HG03521 (cell line): ENCODE results near the gene GLRX.
"Not testable (repeated sequence)": the region's sequence is repeated elsewhere in the genome, so short reads cannot be mapped to it uniquely, and the experiment has no call there.

Source experiments
- ATAC-seq: cut with Tn5 transposase; IDR thresholded peaks from one replicate; pipeline ENCODE4 v1.9.1; 2021; ENCODE audit warnings: mild to moderate bottlenecking, moderate library complexity; ENCODE audit not compliant: unreplicated experiment

GLRX gene

GRCh38 chr5:95853490-95853889 lies 31.0 kb upstream of the GLRX start:
- no peak for ATAC-seq

GRCh38 chr5:95852567-95852966 lies 30.0 kb upstream of the GLRX start:
- no peak for ATAC-seq

GRCh38 chr5:95851141-95851540 lies 28.6 kb upstream of the GLRX start:
- ATAC-seq: not testable (repeated sequence)

- ATAC-seq: no peak
Observed at GRCh38 chr5:95850391-95850894, 27.9 kb upstream of the GLRX start.

- ATAC-seq: no peak
Observed at GRCh38 chr5:95848701-95849100, 26.2 kb upstream of the GLRX start.

- ATAC-seq: no peak
Observed at GRCh38 chr5:95847261-95847592, 24.7 kb upstream of the GLRX start.

- ATAC-seq: peak; percentile 48
Observed at GRCh38 chr5:95846554-95847260, 24.2 kb upstream of the GLRX start.

- no peak for ATAC-seq
Observed at GRCh38 chr5:95845391-95845790, 22.9 kb upstream of the GLRX start.

- ATAC-seq: no peak
Observed at GRCh38 chr5:95843733-95844223, 21.3 kb upstream of the GLRX start.

GRCh38 chr5:95842854-95843544 lies 20.5 kb upstream of the GLRX start:
- ATAC-seq: peak; percentile 70

GRCh38 chr5:95841914-95842812 lies 19.6 kb upstream of the GLRX start:
- ATAC-seq: no peak

GRCh38 chr5:95840956-95841705 lies 18.6 kb upstream of the GLRX start:
- no peak for ATAC-seq

- ATAC-seq: no peak
Observed at GRCh38 chr5:95839658-95840057, 17.1 kb upstream of the GLRX start.

- no peak for ATAC-seq
Observed at GRCh38 chr5:95838556-95838955, 16.0 kb upstream of the GLRX start.

GRCh38 chr5:95838001-95838520 lies 15.5 kb upstream of the GLRX start:
- no peak for ATAC-seq

GRCh38 chr5:95837492-95837891 lies 15.0 kb upstream of the GLRX start:
- no peak for ATAC-seq

- not testable (repeated sequence) for ATAC-seq
Observed at GRCh38 chr5:95836971-95837370, 14.4 kb upstream of the GLRX start.

- no peak for ATAC-seq
Observed at GRCh38 chr5:95836544-95836943, 14.0 kb upstream of the GLRX start.

GRCh38 chr5:95835682-95836385 lies 13.3 kb upstream of the GLRX start:
- no peak for ATAC-seq

GRCh38 chr5:95832664-95833063 lies 10.1 kb upstream of the GLRX start:
- ATAC-seq: no peak
